GM12878 (cell line): ENCODE data around the gene BCKDK. TPM values are rescaled to one million over a fixed set of nuclear protein-coding genes. Genes with fewer than 3 reads are reported as not detected.

ENCODE experiments used
- ATF2 ChIP-seq: IDR thresholded peaks from 2 replicates; pipeline ENCODE4 v1.6.1; 2012; ENCODE audit warnings: low read length, inconsistent platforms
- CBFB ChIP-seq: IDR thresholded peaks from 2 replicates; pipeline ENCODE4 v1.6.1; 2016; ENCODE audit warnings: antibody characterized with exemption, low read depth
- E2F4 ChIP-seq: IDR thresholded peaks from 2 replicates; pipeline ENCODE4 v1.6.1; 2012; ENCODE audit warnings: low read depth, low read length, improper control_type of control experiment
- HDAC6 ChIP-seq: fragments of 200-600 bp; sonication (generic); IDR thresholded peaks from one replicate; pipeline ENCODE4 v1.8.0; 2017; ENCODE audit warnings: antibody characterized with exemption; ENCODE audit not compliant: unreplicated experiment
- MEF2A ChIP-seq: IDR thresholded peaks from 2 replicates; pipeline ENCODE4 v1.6.1; 2011; ENCODE audit warnings: low read depth, mild to moderate bottlenecking, low read length, moderate library complexity; ENCODE audit not compliant: insufficient read depth
- MLLT1 ChIP-seq: fragments of 450-650 bp; IDR thresholded peaks from 2 replicates; pipeline ENCODE4 v1.6.1; 2016; ENCODE audit warnings: mild to moderate bottlenecking
- MYB ChIP-seq: fragments of 150-350 bp; IDR thresholded peaks from 2 replicates; pipeline ENCODE4 v1.6.1; 2014; ENCODE audit warnings: mild to moderate bottlenecking, low read depth, low read length, borderline replicate concordance
- NFIC ChIP-seq: IDR thresholded peaks from 2 replicates; pipeline ENCODE4 v1.6.1; 2012; ENCODE audit warnings: low read depth, mild to moderate bottlenecking, inconsistent platforms, low read length, moderate library complexity
- NFXL1 ChIP-seq: fragments of 450-650 bp; IDR thresholded peaks from 2 replicates; pipeline ENCODE4 v1.6.1; 2017; ENCODE audit warnings: antibody characterized with exemption, mild to moderate bottlenecking, borderline replicate concordance
- SMARCA5 ChIP-seq: fragments of 450-650 bp; IDR thresholded peaks from 2 replicates; pipeline ENCODE4 v1.6.1; 2017; ENCODE audit warnings: mild to moderate bottlenecking
- SPI1 ChIP-seq: IDR thresholded peaks from 2 replicates; pipeline ENCODE4 v1.6.1; 2011; ENCODE audit warnings: low read depth, mild to moderate bottlenecking, low read length, moderate library complexity, borderline replicate concordance; ENCODE audit not compliant: insufficient read depth
- SREBF1 ChIP-seq: IDR thresholded peaks from 2 replicates; pipeline ENCODE4 v1.6.1; 2012; ENCODE audit warnings: mild to moderate bottlenecking, low read length
- SUPT20H ChIP-seq: IDR thresholded peaks from 2 replicates; pipeline ENCODE4 v1.6.1; 2011; ENCODE audit warnings: low read depth, mild to moderate bottlenecking, low read length, moderate library complexity, borderline replicate concordance; ENCODE audit not compliant: control insufficient read depth
- TAF1 ChIP-seq: IDR thresholded peaks from 2 replicates; pipeline ENCODE4 v1.6.1; 2011; ENCODE audit warnings: mild to moderate bottlenecking, low read depth, low read length, borderline replicate concordance
- TARDBP ChIP-seq: IDR thresholded peaks from 2 replicates; pipeline ENCODE4 v1.6.1; 2016; ENCODE audit warnings: borderline replicate concordance
- TBL1XR1 ChIP-seq: IDR thresholded peaks from 2 replicates; pipeline ENCODE4 v1.6.1; 2012; ENCODE audit warnings: low read depth, low read length, improper control_type of control experiment
- TCF3 ChIP-seq: IDR thresholded peaks from 2 replicates; pipeline ENCODE4 v1.6.1; 2012; ENCODE audit warnings: low read depth, mild to moderate bottlenecking, low read length, borderline replicate concordance; ENCODE audit not compliant: insufficient read depth
- ZNF622 ChIP-seq: fragments of 450-650 bp; IDR thresholded peaks from 2 replicates; pipeline ENCODE4 v1.6.1; 2017; ENCODE audit warnings: mild to moderate bottlenecking, inconsistent platforms
- ZZZ3 ChIP-seq: IDR thresholded peaks from 2 replicates; pipeline ENCODE4 v1.6.1; 2011; ENCODE audit warnings: low read depth; ENCODE audit not compliant: control insufficient read depth, insufficient read length
- polyA plus RNA-seq, 11 experiments: library from polyadenylated mRNA; depleted of rRNA in 4 of 11; unstranded in 6 of 11; stranded (reverse) in 5 of 11; fragments of >200 nt; fragmentation: Nextera tagmentation in 4 of 11; fragmentation: Illumina TruSeq in 1 of 11; extraction: Ambion mirVana in 4 of 11; extraction: Trizol in 1 of 11; gene quantifications; 1 replicate in 1 of 11; 2 replicates in 10 of 11; pipeline versions ENCODE4 v1.2.1 to v1.2.3, GENCODE V29; 2011 to 2016; ENCODE audit warnings: inconsistent platforms in 2 of 11, missing spikeins in 2 of 11, low read depth in 1 of 11
- total RNA-seq, 4 experiments: library from RNA; depleted of rRNA in 3 of 4; stranded (reverse); fragments of >200 nt in 3 of 4; fragmentation: Illumina TruSeq in 1 of 4; extraction: Trizol in 1 of 4; gene quantifications; 2 replicates each; pipeline versions ENCODE4 v1.2.1 to v1.2.3, GENCODE V29; 2013 to 2021
- TF ChIP-seq, protein P1 (sequence below): IDR thresholded peaks from 2 replicates; pipeline ENCODE4 v1.6.1; 2011; ENCODE audit warnings: borderline replicate concordance, low read depth, mild to moderate bottlenecking, moderate library complexity, mixed read lengths, low read length; ENCODE audit not compliant: insufficient read depth; ENCODE audit errors: extremely low read length
- TF ChIP-seq, protein P2 (sequence below): fragments of 450-650 bp; IDR thresholded peaks from 2 replicates; pipeline ENCODE4 v1.6.1; 2017; ENCODE audit warnings: low read depth, mild to moderate bottlenecking, moderate library complexity
- TF ChIP-seq, protein P3 (sequence below): IDR thresholded peaks from 2 replicates; pipeline ENCODE4 v1.6.1; 2011; ENCODE audit warnings: low read depth, low read length, improper control_type of control experiment, borderline replicate concordance

BCKDK gene
- total and polyA plus RNA-seq, 10 of the 15 experiments (the other 5 are each of a cell fraction or from before 2014, with no cell fraction given) = 0.68 to 56.6 (median 32.8) TPM

DNA sequence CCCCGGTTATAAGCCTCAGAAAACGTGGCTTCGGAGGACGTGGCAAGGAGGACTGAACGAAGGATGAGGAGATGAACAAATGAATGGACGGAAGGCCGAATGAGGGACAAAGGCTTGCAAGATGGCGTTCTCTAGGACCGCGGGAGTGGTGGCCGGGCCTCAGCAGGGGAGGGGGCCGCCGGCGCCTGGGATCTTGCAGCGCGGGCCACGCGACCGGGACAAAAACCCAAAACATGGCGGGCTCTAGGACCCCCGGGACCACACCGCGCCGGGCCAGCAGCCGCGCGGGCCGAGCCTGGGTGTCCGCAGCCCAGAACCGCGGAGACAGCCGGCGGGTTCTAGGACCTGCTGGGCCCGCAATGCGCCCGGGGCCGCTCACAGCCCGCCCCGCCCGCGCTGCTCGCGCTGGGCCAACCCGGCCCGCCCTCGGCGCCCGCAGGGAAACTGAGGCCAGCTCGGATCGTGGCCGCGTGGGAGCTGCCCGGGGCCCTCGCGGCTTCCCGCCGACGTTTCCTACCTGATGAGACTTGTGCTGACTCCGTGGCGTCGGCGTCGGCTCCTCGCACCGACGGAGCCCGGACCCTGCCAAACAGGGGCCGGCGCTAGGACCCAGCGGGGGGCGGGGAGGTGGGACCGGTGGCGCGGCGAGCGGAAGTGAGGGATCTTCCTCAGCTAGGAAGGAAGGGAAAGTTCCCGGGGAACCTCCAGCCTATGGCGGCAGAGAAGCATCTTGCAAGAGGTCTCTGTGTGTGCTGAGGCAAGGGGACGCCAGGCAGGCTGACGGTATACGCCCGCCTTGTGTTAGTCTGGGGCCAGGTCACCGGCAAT lies 34.8 kb upstream of the BCKDK start (continued):
- TF ChIP-seq TCF3 (0 out of 2 replicates have a peak, but pooled peaks have one; percentile 37), TBL1XR1 (no peak), SREBF1 (no peak), ZNF622 (no peak), TAF1 (peak; percentile 59), SMARCA5 (peak; percentile 85; the same call in 1 of the 2 replicates), ZZZ3 (no peak), MEF2A (no peak), ATF2 (no peak), SPI1 (peak; percentile 57; the same call in 1 of the 2 replicates), NFIC (no peak), HDAC6 (no peak), MLLT1 (peak; percentile 70), TARDBP (no peak), SUPT20H (no peak), CBFB (0 out of 2 replicates have a peak, but pooled peaks have one; percentile 39), E2F4 (no peak), NFXL1 (peak; percentile 83; the same call in 1 of the 2 replicates), MYB (no peak)
- TF ChIP-seq, protein P1, sequence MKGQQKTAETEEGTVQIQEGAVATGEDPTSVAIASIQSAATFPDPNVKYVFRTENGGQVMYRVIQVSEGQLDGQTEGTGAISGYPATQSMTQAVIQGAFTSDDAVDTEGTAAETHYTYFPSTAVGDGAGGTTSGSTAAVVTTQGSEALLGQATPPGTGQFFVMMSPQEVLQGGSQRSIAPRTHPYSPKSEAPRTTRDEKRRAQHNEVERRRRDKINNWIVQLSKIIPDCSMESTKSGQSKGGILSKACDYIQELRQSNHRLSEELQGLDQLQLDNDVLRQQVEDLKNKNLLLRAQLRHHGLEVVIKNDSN = no peak
- TF ChIP-seq, protein P2, sequence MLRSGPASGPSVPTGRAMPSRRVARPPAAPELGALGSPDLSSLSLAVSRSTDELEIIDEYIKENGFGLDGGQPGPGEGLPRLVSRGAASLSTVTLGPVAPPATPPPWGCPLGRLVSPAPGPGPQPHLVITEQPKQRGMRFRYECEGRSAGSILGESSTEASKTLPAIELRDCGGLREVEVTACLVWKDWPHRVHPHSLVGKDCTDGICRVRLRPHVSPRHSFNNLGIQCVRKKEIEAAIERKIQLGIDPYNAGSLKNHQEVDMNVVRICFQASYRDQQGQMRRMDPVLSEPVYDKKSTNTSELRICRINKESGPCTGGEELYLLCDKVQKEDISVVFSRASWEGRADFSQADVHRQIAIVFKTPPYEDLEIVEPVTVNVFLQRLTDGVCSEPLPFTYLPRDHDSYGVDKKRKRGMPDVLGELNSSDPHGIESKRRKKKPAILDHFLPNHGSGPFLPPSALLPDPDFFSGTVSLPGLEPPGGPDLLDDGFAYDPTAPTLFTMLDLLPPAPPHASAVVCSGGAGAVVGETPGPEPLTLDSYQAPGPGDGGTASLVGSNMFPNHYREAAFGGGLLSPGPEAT = peak; percentile 100
- TF ChIP-seq, protein P3, sequence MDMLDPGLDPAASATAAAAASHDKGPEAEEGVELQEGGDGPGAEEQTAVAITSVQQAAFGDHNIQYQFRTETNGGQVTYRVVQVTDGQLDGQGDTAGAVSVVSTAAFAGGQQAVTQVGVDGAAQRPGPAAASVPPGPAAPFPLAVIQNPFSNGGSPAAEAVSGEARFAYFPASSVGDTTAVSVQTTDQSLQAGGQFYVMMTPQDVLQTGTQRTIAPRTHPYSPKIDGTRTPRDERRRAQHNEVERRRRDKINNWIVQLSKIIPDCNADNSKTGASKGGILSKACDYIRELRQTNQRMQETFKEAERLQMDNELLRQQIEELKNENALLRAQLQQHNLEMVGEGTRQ = no peak
